Vagina (tissue), 2 donors: ENCODE data around the gene SLC26A2.

Experiments used
- CTCF ChIP-seq, 3 experiments: fragments of 450-650 bp in 2 of 3; fragments of 200-600 bp in 1 of 3; sonication (generic) in 1 of 3; IDR thresholded peaks; one replicate each; pipeline ENCODE4 v1.5.1; 2017 to 2019; ENCODE audit warnings: antibody characterized with exemption in 3 of 3, mild to moderate bottlenecking in 2 of 3, moderate library complexity in 2 of 3
- POLR2AphosphoS5 ChIP-seq, 2 donors: sonication (generic); formaldehyde crosslinking; IDR thresholded peaks; one replicate each; pipeline ENCODE4 v1.9.0; 2017; ENCODE audit warnings: antibody characterized with exemption in 2 of 2, mild to moderate bottlenecking in 2 of 2, low read depth in 1 of 2; ENCODE audit not compliant: insufficient read depth in 1 of 2

DNA sequence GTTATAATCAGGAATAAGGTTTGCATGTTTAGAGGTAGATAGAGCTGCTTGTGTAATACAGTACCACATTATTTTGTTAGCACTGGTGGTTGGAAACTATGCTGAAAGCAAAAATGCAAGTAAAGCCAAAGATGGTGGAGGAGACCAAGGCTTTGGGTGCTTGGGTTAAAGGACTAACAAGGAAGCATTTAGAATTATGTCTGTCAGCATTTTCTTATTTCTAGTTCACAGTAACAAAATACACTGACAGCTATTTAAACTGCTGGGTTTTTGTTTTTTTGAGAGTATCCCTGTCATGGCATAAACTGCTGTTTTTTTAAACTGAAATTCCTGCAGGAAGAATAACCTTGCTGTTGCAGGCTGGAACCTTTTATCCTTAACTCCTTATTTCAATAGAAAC, 46.5 kb downstream of the SLC26A2 start:
- TF ChIP-seq CTCF (IDR thresholded peaks at IDR 0.05) (no peak), POLR2AphosphoS5 (IDR thresholded peaks at IDR 0.05; ENCODE audit: insufficient read depth in 1 of 2, low read depth in 1 of 2) (no peak)
